HepG2 (cell line): Measurements from ENCODE around the gene KIF26B. TPM values are rescaled to one million over a fixed set of nuclear protein-coding genes. Genes with fewer than 3 reads are reported as not detected.

Experiments used
- CREM ChIP-seq, 2 experiments: sonication (generic) in 1 of 2; formaldehyde crosslinking in 1 of 2; IDR thresholded peaks; 2 replicates each; pipeline versions ENCODE4 v1.4.0 to v1.6.1; 2016 to 2020; ENCODE audit warnings: antibody characterized with exemption in 1 of 2, mild to moderate bottlenecking in 1 of 2, missing genetic modification reagents in 1 of 2
- ETV5 ChIP-seq: IDR thresholded peaks from 2 replicates; pipeline ENCODE4 v1.6.1; 2018; ENCODE audit warnings: missing biosample characterization, missing genetic modification reagents, inconsistent platforms, borderline replicate concordance
- FOXM1 ChIP-seq: sonication (generic); formaldehyde crosslinking; IDR thresholded peaks from 2 replicates; pipeline ENCODE4 v1.5.0; 2020; ENCODE audit warnings: missing genetic modification reagents
- HNRNPH1 ChIP-seq: fragments of 200-400 bp; formaldehyde crosslinking; optimal IDR thresholded peaks from 2 replicates; pipeline ENCODE3; 2017; ENCODE audit warnings: mild to moderate bottlenecking, low read depth, low read length
- HOXA3 ChIP-seq: sonication (generic); formaldehyde crosslinking; IDR thresholded peaks from 2 replicates; pipeline ENCODE4 v1.5.0; 2020; ENCODE audit warnings: missing genetic modification reagents
- KMT2A ChIP-seq: sonication (generic); formaldehyde crosslinking; IDR thresholded peaks from 2 replicates; pipeline ENCODE4 v1.4.0; 2020; ENCODE audit warnings: missing genetic modification reagents
- NFRKB ChIP-seq: fragments of 450-650 bp; IDR thresholded peaks from 2 replicates; pipeline ENCODE4 v1.6.1; 2017
- NR2F1 ChIP-seq, 2 experiments: fragments of 450-650 bp in 1 of 2; formaldehyde crosslinking in 1 of 2; IDR thresholded peaks; 2 replicates each; pipeline versions ENCODE4 v1.5.0 to v1.6.1; 2016 to 2020; ENCODE audit warnings: mild to moderate bottlenecking in 1 of 2, missing compliant biosample characterization in 1 of 2, missing genetic modification reagents in 1 of 2, moderate library complexity in 1 of 2
- RAD51 ChIP-seq: fragments of 450-650 bp; IDR thresholded peaks from 2 replicates; pipeline ENCODE4 v1.6.1; 2016; ENCODE audit warnings: borderline replicate concordance
- RELA ChIP-seq: sonication (generic); formaldehyde crosslinking; IDR thresholded peaks from 2 replicates; pipeline ENCODE4 v1.4.0; 2020; ENCODE audit warnings: missing genetic modification reagents
- SP1 ChIP-seq, 2 experiments: fragments of 450-650 bp in 1 of 2; sonication (generic) in 1 of 2; formaldehyde crosslinking in 1 of 2; IDR thresholded peaks; 2 replicates each; pipeline versions ENCODE4 v1.4.0 to v1.6.1; 2016 to 2020; ENCODE audit warnings: missing genetic modification reagents in 1 of 2
- TGIF2 ChIP-seq: IDR thresholded peaks from 2 replicates; pipeline ENCODE4 v1.6.1; 2016; ENCODE audit warnings: control low read depth, missing compliant biosample characterization
- ZBTB7B ChIP-seq: sonication (generic); formaldehyde crosslinking; IDR thresholded peaks from 2 replicates; pipeline ENCODE4 v1.4.0; 2020; ENCODE audit warnings: missing genetic modification reagents
- ZC3H4 ChIP-seq: sonication (generic); formaldehyde crosslinking; IDR thresholded peaks from 2 replicates; pipeline ENCODE4 v1.4.0; 2020; ENCODE audit warnings: missing genetic modification reagents, borderline replicate concordance
- ZNF256 ChIP-seq: sonication (generic); formaldehyde crosslinking; conservative IDR thresholded peaks from 2 replicates; pipeline ENCODE4 v1.4.0; 2020; ENCODE audit warnings: missing genetic modification reagents
- ZNF317 ChIP-seq: sonication (generic); formaldehyde crosslinking; IDR thresholded peaks from 2 replicates; pipeline ENCODE4 v1.5.0; 2020; ENCODE audit warnings: mild to moderate bottlenecking, missing genetic modification reagents
- ZNF337 ChIP-seq: sonication (generic); formaldehyde crosslinking; IDR thresholded peaks from 2 replicates; pipeline ENCODE4 v1.5.1; 2020; ENCODE audit warnings: missing genetic modification reagents, low read depth, mild to moderate bottlenecking, borderline replicate concordance
- ZNF34 ChIP-seq: sonication (generic); formaldehyde crosslinking; IDR thresholded peaks from 2 replicates; pipeline ENCODE4 v1.4.0; 2020; ENCODE audit warnings: mild to moderate bottlenecking, missing genetic modification reagents, borderline replicate concordance
- ZNF343 ChIP-seq: sonication (generic); formaldehyde crosslinking; IDR thresholded peaks from 2 replicates; pipeline ENCODE4 v1.4.0; 2020; ENCODE audit warnings: mild to moderate bottlenecking, missing genetic modification reagents
- ZNF660 ChIP-seq: sonication (generic); formaldehyde crosslinking; IDR thresholded peaks from 2 replicates; pipeline ENCODE4 v1.5.1; 2020; ENCODE audit warnings: mild to moderate bottlenecking, low read depth, missing genetic modification reagents, borderline replicate concordance
- ZNF674 ChIP-seq: sonication (generic); formaldehyde crosslinking; IDR thresholded peaks from 2 replicates; pipeline ENCODE4 v1.5.0; 2020; ENCODE audit warnings: low read depth, mild to moderate bottlenecking, missing genetic modification reagents
- ZNF878 ChIP-seq: sonication (generic); formaldehyde crosslinking; IDR thresholded peaks from 2 replicates; pipeline ENCODE4 v1.8.1; 2023; ENCODE audit warnings: mild to moderate bottlenecking, missing genetic modification reagents, moderate library complexity
- polyA plus RNA-seq, 8 experiments: library from polyadenylated mRNA; depleted of rRNA in 3 of 8; stranded (reverse) in 7 of 8; unstranded in 1 of 8; fragments of >200 nt; fragmentation: Illumina TruSeq in 4 of 8; extraction: Trizol in 4 of 8; gene quantifications; 2 replicates each; pipeline versions ENCODE4 v1.2.1 to v1.2.3, GENCODE V29; 2011 to 2016; ENCODE audit warnings: low read depth in 4 of 8, missing spikeins in 1 of 8, mixed read lengths in 1 of 8; ENCODE audit not compliant: insufficient read depth in 1 of 8
- total RNA-seq, 5 experiments: library from RNA; depleted of rRNA; stranded (reverse); fragments of >200 nt; fragmentation: Illumina TruSeq; extraction: Trizol; gene quantifications; 2 replicates each; pipeline ENCODE4 v1.2.3, GENCODE V29; 2016; ENCODE audit warnings: low read depth in 1 of 5
- TF ChIP-seq, protein P1 (sequence below): conservative IDR thresholded peaks from 2 replicates; pipeline ENCODE4 v1.6.1; 2018; ENCODE audit warnings: missing genetic modification reagents
- TF ChIP-seq, protein P2 (sequence below): sonication (generic); formaldehyde crosslinking; IDR thresholded peaks from 2 replicates; pipeline ENCODE4 v1.5.1; 2020; ENCODE audit warnings: missing genetic modification reagents, mild to moderate bottlenecking, borderline replicate concordance
- TF ChIP-seq, protein P3 (sequence below): sonication (generic); formaldehyde crosslinking; conservative IDR thresholded peaks from 2 replicates; pipeline ENCODE4 v1.4.0; 2020; ENCODE audit warnings: missing genetic modification reagents

The KIF26B gene
- total and polyA plus RNA-seq, 2 of the 13 experiments (the other 11 are each of a cell fraction or from before 2014, with no cell fraction given), result 0.08 to 0.09 TPM

DNA sequence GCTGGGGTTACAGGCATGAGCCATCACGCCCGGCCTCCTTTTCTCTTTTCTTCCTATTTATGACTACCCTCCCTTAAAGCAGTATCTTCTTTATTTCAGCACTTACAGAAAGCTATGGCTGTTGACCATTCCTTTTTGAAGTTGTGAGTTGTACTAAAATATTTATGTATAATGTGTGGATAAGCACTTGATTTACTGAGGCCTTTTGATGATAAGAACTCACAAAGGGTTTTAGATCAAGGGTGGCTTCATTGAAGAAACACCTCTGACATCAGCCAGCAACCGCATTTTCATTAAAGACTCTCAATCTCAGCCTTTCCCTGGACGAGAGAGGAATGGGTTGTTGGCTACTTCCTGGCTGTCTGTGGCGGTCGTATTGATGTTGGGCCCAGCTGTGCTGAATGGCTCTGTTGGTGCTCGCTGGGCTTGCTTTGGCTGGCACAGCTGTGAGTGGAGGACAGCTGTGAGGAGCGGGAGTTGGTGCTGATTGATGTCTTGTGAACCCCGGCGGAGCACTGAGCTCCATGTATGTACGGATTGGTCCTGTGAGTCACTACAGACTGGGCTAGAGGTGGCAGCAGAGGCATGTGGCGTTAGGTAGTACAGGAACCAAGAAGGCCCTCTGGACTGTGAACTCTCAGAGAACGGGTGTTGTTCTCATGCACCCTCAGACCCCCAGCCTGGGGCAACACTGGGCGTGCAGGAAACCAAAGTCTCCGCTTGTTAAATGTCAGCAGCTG lies 208.8 kb downstream of the KIF26B start (continued):
- TF ChIP-seq, protein P1, sequence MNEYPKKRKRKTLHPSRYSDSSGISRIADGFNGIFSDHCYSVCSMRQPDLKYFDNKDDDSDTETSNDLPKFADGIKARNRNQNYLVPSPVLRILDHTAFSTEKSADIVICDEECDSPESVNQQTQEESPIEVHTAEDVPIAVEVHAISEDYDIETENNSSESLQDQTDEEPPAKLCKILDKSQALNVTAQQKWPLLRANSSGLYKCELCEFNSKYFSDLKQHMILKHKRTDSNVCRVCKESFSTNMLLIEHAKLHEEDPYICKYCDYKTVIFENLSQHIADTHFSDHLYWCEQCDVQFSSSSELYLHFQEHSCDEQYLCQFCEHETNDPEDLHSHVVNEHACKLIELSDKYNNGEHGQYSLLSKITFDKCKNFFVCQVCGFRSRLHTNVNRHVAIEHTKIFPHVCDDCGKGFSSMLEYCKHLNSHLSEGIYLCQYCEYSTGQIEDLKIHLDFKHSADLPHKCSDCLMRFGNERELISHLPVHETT (CRISPR knock-in tag), result no peak
- no peak for TF ChIP-seq HOXA3
- no peak for TF ChIP-seq ZNF256 (CRISPR knock-in tag)
- TF ChIP-seq, protein P2, sequence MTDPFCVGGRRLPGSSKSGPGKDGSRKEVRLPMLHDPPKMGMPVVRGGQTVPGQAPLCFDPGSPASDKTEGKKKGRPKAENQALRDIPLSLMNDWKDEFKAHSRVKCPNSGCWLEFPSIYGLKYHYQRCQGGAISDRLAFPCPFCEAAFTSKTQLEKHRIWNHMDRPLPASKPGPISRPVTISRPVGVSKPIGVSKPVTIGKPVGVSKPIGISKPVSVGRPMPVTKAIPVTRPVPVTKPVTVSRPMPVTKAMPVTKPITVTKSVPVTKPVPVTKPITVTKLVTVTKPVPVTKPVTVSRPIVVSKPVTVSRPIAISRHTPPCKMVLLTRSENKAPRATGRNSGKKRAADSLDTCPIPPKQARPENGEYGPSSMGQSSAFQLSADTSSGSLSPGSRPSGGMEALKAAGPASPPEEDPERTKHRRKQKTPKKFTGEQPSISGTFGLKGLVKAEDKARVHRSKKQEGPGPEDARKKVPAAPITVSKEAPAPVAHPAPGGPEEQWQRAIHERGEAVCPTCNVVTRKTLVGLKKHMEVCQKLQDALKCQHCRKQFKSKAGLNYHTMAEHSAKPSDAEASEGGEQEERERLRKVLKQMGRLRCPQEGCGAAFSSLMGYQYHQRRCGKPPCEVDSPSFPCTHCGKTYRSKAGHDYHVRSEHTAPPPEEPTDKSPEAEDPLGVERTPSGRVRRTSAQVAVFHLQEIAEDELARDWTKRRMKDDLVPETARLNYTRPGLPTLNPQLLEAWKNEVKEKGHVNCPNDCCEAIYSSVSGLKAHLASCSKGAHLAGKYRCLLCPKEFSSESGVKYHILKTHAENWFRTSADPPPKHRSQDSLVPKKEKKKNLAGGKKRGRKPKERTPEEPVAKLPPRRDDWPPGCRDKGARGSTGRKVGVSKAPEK, result no peak
- TF ChIP-seq ZNF878 (CRISPR knock-in tag), result no peak
- TF ChIP-seq ZNF660 (CRISPR knock-in tag), result no peak
- no peak for TF ChIP-seq NFRKB
- TF ChIP-seq FOXM1 (CRISPR knock-in tag), result no peak
- no peak for TF ChIP-seq ETV5
- no peak for TF ChIP-seq SP1 (IDR thresholded peaks at IDR 0.05)
- no peak for TF ChIP-seq SP1 (CRISPR knock-in tag; IDR thresholded peaks at IDR 0.05)
- TF ChIP-seq, protein P3, sequence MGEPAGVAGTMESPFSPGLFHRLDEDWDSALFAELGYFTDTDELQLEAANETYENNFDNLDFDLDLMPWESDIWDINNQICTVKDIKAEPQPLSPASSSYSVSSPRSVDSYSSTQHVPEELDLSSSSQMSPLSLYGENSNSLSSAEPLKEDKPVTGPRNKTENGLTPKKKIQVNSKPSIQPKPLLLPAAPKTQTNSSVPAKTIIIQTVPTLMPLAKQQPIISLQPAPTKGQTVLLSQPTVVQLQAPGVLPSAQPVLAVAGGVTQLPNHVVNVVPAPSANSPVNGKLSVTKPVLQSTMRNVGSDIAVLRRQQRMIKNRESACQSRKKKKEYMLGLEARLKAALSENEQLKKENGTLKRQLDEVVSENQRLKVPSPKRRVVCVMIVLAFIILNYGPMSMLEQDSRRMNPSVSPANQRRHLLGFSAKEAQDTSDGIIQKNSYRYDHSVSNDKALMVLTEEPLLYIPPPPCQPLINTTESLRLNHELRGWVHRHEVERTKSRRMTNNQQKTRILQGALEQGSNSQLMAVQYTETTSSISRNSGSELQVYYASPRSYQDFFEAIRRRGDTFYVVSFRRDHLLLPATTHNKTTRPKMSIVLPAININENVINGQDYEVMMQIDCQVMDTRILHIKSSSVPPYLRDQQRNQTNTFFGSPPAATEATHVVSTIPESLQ (CRISPR knock-in tag), result no peak
- TF ChIP-seq ZNF317 (CRISPR knock-in tag), result no peak
- TF ChIP-seq HNRNPH1, result no peak
- TF ChIP-seq KMT2A (CRISPR knock-in tag), result no peak
- no peak for TF ChIP-seq ZNF674 (CRISPR knock-in tag)
- TF ChIP-seq ZBTB7B (CRISPR knock-in tag), result 0 out of 2 replicates have a peak, but pooled peaks have one; percentile 27
- TF ChIP-seq RAD51, result no peak
- no peak for TF ChIP-seq ZC3H4 (CRISPR knock-in tag)
- no peak for TF ChIP-seq ZNF34 (CRISPR knock-in tag)
- TF ChIP-seq ZNF343 (CRISPR knock-in tag), result no peak
- no peak for TF ChIP-seq CREM (IDR thresholded peaks at IDR 0.05)
- no peak for TF ChIP-seq CREM (CRISPR knock-in tag; IDR thresholded peaks at IDR 0.05)
- no peak for TF ChIP-seq ZNF337
- no peak for TF ChIP-seq NR2F1 (CRISPR knock-in tag; IDR thresholded peaks at IDR 0.05)
- TF ChIP-seq RELA (CRISPR knock-in tag), result no peak
- TF ChIP-seq TGIF2 (CRISPR knock-in tag), result no peak
